ENCODE measurements around the gene PEX11B.

The PEX11B gene

GRCh38 chr1:145906954-145907753, 11.4 kb downstream of the PEX11B start:
- no peak for DNase-seq

GRCh38 chr1:145901312-145902021, 17.1 kb downstream of the PEX11B start:
- no peak for DNase-seq

GRCh38 chr1:145898756-145899155, 19.8 kb downstream of the PEX11B start:
- no peak for DNase-seq

DNA sequence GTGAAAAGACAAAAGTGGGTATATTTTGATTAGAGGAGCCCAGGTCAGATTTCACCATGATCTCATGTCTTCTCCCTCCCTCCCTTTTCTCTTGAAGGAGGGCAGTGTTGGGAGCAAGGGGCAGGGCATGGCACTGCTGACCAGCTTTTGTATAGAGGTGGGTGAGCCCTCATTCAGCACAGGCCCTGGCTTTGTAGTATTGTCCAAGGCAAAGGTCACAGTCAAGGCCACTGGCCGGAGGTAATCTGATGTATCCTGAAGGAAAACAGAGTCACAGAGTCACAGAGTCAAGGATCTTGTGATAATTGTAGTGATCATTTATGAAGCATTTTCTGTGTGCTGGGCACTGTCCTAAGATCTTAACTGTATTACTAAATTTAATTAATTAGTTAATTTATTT, 20.5 kb downstream of the PEX11B start:
- no peak for DNase-seq

DNA sequence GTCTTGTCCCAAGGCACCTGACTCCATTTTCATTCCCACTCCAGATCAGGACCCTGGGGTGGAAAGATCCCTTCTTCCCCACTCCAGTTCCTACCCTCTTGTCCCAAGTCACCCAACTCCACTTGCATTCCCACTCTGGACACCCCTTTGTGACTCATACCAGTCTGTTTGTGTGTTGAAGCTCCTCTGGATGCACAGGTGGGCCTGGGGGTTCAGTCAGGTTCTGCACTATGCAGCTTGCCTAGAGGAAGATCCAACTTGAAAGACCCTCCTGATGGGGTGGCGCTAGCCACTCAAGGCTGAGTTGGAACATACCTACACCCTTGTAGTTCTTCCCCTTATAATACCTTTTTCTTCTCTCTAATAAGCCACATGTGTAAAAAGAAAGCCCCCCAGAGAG, 23.0 kb downstream of the PEX11B start:
- DNase-seq = no peak

GRCh38 chr1:145893306-145894055, 25.0 kb downstream of the PEX11B start:
- no peak for DNase-seq

DNA sequence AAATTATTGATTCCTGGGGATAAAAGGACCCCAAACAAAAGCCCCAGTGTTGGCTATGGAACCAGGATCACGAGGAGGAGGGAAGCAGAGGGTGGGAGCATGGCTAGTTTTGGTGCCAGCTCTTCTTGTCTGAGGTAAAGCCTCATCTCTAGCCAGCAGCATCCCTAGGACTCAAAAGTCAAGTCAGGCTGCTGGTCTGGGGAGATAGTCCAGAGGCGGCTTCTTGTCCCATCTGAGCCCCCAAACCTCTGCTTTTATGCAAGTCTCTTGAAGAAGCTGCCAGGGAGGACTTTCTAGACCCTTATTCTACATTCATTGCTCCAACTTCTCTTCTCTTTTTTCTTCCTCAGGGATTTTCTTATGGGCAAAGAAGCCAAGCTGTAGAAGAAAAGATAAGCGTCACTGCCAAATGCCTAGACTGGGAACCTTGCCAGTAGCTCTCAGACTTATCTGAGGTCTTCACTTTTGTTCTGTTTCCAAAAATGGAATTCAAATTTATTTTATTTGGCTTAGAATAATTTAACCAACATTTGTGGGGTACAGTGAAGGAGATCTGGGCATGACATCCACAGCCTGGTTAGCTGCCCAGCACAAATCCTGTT, 25.9 kb downstream of the PEX11B start:
- no peak for DNase-seq

DNA sequence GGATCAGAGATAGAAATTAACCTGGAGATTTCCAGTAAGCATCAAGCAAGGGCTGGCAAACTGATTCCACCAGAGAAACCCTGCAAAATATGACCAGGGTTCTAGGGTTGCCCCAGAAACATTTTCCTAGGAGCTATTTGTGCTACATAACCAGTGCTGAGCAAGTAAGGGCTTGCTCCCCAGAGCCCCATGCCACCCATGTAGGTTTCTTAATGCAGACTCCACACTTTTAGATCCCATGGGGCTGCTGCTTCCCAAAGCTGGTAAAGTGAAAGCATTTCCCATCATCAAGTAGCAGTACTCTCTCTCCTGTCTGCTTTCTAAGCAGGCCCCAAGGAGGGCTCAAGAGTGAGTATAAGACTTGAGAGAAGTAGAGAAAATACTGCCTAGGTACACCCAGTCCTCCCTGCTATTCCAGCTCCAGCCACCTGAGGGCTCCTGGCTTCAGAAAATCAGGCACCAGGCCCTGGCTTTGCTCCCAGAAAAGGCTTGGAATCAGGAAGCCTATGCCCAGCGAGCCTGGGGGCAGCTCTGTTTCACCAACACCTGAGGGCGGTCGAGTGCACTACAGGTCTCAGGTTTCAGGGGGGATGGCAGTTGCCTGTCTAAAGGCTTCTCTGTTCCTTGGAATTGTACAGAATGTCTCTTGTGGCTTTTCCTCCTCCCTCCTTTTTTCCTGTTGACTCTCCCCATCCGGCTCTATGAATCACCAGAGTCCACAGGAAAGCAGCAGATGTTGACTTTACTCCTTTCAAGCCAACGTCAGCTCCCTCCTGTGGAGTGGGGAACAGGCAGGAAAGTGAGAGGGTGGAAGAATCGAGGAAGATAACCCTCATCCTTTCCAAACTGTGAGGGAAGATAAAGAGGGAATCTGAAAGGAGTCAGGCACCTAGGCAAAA, 26.7 kb downstream of the PEX11B start:
- DNase-seq = peak; percentile 42

DNA sequence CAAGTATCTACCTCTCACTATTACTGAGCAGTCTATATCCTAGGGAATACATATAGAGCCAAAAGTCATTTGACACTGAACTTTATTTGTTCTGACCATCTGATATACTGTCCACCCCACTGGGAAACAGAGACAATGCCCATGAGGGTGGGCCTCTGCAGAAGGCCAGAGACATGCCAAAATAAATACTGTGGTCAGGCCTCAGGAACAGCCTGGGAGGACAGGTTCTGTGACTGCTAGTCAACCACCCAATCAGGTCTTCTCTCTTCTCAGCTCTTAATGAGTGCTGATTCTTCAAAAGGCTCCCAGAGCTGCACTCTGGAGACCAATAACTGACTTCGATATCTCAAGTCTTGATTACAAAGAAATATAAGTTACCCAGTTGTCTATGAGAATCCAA, 27.4 kb downstream of the PEX11B start:
- no peak for DNase-seq

DNA sequence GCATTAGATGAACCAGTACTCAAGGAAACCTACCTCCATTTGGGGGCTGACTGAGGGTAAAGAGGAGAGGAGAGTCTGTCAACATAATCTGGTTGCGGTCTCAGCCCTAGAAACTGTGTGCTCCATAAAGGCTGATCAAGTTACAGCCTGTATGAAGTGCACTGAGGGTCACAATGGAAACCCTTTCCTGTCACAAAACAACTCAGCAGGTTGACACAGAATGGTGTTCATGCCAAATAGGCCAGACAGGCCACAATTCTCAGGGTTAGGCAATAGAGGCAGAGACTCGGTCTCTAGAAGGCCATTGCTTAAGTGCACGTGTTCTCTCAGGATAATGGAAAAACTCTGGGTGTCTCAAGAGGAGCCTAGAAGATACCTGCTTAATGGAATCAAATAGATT, 28.8 kb downstream of the PEX11B start:
- DNase-seq = no peak

DNA sequence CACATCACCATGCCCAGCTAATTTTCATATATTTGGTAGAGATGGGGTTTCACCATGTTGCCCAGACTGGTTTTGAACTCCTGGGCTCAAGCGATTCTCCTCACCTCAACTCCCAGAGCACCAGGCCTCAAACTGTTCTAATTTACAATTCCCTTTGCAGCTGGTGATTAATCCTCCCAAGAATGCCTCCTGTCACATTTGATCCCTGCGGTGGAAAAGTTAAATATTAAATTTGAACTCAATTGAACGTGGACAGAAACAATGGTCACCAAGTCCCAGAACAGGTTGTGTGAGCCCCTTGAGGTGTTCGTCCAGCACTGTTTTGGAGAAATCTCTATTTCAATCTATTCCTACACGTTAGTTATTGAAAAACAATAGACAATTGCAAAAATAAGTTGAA, 30.9 kb downstream of the PEX11B start:
- no peak for DNase-seq

GRCh38 chr1:145886816-145887215, 31.7 kb downstream of the PEX11B start:
- DNase-seq = no peak

GRCh38 chr1:145886390-145886789, 32.1 kb downstream of the PEX11B start:
- DNase-seq = no peak

GRCh38 chr1:145885738-145886287, 32.7 kb downstream of the PEX11B start, which contains the start of gene ANKRD35:
Gene ANKRD35 (minus strand): TSS chr1:145885866. CDS start chr1:145885758, 108 bp downstream.
- DNase-seq = peak; percentile 81

GRCh38 chr1:145884675-145885074, 33.8 kb downstream of the PEX11B start:
- no peak for DNase-seq

GRCh38 chr1:145879775-145880174, 38.7 kb downstream of the PEX11B start:
- no peak for DNase-seq

GRCh38 chr1:145878724-145879123, 39.8 kb downstream of the PEX11B start:
- no peak for DNase-seq

DNA sequence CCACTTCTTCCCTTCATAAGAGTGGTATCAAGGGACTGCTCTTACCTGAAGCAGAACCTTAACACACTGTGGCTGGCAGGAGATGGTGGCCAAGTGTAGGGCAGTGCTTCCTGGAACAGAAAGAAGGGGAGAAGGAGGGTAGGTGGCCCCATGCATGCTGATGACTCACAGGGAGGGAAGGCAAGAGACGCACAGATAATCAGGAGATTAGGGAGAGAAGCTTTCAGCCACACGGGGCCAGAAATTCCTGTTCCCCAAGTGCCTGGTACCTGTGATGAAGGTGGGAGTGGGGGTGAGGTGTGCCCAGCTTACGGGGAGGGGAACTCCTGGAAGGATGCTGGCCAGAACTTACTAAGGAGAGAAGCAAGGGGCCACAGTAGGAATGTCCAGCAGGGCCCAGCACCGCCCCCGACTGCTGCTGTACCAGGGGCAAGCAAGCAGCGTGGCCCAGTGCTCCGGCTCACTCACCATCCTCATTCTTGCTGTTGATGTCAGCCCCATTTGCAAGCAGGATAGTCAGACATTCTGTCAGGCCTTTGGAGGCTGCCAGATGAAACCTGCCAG, 40.5 kb downstream of the PEX11B start:
- DNase-seq = no peak

DNA sequence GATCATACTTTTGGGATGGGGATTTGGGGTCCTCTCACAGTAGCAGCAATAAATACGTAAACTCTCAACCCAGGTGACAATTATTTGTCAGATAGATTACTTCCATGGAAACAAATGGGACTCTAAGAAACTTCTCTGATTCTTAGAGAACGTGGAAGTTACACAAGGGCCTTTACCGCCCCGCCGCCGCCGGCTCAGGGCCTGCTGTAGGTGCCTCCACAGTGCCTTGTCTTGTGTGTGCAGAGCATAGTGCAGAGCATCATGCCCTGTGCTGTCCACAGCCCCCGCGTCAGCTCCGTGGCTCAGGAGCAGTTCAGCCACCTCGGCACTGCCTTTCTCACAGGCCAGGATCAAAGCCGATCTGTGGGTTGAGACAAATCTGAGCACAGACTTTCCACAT, 43.9 kb downstream of the PEX11B start:
- no peak for DNase-seq

DNA sequence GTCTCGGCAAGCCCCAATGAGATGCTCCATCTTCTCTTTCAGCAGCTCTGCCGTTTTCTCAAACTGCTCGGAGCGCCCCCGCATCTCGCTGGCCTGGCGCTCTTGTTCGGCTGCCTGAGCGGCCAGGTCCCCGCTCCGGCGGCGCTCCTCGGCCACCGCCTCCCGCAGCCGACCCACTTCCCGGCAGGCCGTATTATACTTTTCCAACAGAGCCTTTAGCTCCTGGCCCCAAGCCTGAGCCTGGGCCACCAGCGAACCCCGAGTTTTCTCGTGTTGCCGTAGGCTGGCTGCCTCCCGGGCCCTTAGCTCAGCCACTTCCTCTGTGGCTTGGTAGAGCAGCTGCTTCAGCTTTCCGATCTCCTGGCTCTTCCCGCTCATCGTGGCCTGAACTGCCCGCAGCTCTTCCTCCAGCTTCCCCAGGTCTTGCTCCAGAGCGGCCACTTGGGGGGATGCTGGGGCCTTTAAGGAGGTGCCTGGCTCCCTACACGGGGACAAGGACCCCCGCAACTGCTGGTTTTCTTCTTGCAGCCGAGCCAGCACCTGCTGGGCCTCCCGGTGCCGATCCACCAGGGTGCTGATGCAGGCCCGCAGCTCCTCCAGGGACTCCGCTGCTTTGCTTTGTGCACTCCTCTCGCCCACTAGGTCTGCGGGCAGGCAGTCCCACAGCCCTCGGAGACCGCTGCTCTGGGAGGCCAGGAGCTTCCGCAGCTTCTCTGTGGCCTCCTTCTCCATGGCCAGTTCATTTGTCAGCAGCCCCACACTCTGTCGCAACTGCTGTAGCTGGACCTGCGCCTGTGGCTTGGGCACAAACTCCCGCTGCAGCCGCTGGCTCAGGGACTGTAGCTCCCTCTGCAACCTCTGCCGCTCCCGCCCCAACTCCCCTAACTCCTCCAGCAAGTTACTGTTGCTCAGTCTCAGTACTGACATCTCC, 46.3 kb downstream of the PEX11B start:
- DNase-seq = peak; percentile 11
